GM10266 (cell line): ENCODE results near the gene CMIP.

ENCODE experiments used
- DNase-seq: peaks from one replicate; pipeline ENCODE4 v3.0.0; 2012; ENCODE audit errors: extremely low spot score
- CTCF ChIP-seq: IDR thresholded peaks from 2 replicates; pipeline ENCODE4 v1.5.1; 2012; ENCODE audit warnings: mild to moderate bottlenecking, low read depth; ENCODE audit not compliant: control insufficient read depth, insufficient read depth; ENCODE audit errors: missing control alignments

The CMIP gene

GRCh38 chr16:81502396-81503070 lies 57.9 kb downstream of the CMIP start:
- no peak for TF ChIP-seq CTCF
- no peak for DNase-seq

- peak; percentile 70 for DNase-seq
Observed at GRCh38 chr16:81505011-81505661, 60.5 kb downstream of the CMIP start.

GRCh38 chr16:81509404-81509803 lies 64.8 kb downstream of the CMIP start:
- no peak for TF ChIP-seq CTCF
- DNase-seq = no peak

More at GRCh38 chr16:81505011-81505661, 60.5 kb downstream of the CMIP start:
- no peak for TF ChIP-seq CTCF

- no peak for DNase-seq
- TF ChIP-seq CTCF = no peak
Observed at GRCh38 chr16:81510016-81510415, 65.4 kb downstream of the CMIP start.

GRCh38 chr16:81511371-81511770 lies 66.8 kb downstream of the CMIP start:
- DNase-seq = no peak
- no peak for TF ChIP-seq CTCF

- TF ChIP-seq CTCF = no peak
- DNase-seq = no peak
Observed at GRCh38 chr16:81513204-81514040, 68.8 kb downstream of the CMIP start.
